ENCODE measurements around the gene SLC39A11. TPM values are rescaled to one million over a fixed set of nuclear protein-coding genes. Genes with fewer than 3 reads are reported as not detected.

The SLC39A11 gene
- polyA plus RNA-seq, 3 donors: 27.0 to 30.4 (median 27.4) TPM

DNA sequence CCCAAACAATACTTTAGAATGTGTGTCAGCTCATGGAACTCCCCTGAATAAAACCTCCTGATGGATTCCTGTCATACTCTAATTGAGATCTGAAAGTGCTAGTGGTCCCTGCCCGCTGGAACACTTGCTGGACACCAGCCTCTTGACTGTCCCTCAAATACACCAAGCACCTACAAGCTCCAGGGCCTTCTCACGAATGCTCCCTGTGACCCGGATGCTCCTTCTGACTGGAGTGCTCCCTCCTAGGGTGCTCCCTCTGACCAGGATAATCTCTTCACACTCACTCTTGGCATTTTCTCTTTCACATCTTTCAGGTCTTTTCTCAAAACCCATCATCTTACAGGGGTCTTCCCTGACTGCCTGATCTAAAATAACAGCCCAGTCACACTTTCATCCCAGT, 205.9 kb downstream of the SLC39A11 start:
- DNase-seq (ENCODE audit: low read depth in 3 of 3, low spot score in 2 of 3): no peak

DNA sequence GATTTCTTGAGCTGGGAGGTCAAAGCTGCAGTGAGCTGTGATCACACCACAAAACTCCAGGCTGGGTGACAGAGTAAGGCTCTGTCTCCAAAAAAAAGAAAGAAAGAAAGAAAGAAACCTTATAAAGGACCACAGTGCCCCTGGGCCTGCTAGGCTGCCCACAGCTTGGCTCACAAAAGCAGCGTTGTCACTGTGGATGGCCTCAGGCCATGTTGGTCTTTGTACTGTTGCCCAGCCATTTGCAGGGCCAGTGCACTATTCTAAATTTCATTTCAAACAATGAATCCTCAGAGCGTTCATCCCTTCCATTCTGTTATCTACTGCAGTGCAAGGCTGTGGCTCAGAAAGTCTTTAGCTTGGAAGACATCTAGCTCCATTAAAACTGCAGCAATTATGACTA, 208.4 kb downstream of the SLC39A11 start:
- no peak for DNase-seq (ENCODE audit: low read depth in 3 of 3, low spot score in 2 of 3)

DNA sequence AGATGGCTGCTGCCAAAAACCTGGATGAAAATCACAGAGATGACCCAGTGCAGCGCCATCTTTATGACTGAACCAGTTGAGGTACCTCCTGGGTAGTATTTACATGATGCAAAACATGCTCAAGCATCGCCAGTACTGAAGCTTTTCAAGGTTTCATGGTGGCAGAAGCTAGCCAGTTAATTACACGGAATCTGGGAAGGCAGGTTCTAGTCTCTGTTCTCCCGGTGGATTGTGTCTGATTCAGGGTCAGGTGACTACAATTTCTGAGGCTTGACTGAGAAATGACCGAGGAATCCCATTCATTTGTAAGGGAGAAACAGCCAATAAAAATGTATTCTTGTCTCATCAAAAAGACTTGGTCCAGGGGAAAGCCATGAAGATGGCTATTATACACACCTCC, 209.1 kb downstream of the SLC39A11 start:
- no peak for DNase-seq (ENCODE audit: low read depth in 3 of 3, low spot score in 2 of 3)

DNA sequence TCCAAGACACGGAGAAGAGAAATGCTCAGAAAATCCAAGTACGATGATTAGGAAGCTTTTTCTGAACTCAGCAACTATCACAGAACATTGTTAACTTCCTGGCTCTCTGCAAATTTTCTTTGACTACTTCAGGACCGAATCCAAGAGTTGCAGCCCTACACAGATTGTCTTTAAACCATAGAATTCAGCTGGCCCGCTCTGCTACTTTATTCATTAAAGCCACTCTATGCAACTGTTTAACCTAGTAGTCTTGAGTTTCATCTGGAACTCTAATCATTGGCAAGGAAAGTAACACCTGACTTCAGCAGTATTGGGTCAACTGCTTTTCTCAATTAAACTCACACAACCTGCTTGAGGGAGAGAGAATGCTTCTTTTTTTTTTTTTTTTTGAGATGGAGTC, 210.1 kb downstream of the SLC39A11 start:
- no peak for DNase-seq (ENCODE audit: low read depth in 3 of 3, low spot score in 2 of 3)

DNA sequence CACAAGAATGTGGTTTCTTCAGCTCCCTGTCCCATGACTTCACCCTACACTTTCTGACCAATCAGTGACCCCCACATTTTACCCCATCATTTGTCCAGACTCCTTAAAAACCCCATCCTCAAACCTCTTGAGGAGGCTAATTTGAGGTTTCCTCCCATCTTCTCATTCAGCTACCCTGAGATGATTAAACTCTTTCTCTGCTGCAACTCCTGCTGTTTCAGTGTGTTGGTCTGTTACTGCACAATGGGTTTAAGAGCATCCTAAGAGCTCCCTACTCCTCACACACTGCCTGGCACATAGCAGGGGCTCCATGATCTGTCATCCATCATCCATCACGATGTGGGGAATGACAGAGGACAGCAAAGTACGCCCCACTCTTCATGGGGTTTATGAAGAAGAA, 212.6 kb downstream of the SLC39A11 start:
- DNase-seq (ENCODE audit: low read depth in 3 of 3, low spot score in 2 of 3): no peak

DNA sequence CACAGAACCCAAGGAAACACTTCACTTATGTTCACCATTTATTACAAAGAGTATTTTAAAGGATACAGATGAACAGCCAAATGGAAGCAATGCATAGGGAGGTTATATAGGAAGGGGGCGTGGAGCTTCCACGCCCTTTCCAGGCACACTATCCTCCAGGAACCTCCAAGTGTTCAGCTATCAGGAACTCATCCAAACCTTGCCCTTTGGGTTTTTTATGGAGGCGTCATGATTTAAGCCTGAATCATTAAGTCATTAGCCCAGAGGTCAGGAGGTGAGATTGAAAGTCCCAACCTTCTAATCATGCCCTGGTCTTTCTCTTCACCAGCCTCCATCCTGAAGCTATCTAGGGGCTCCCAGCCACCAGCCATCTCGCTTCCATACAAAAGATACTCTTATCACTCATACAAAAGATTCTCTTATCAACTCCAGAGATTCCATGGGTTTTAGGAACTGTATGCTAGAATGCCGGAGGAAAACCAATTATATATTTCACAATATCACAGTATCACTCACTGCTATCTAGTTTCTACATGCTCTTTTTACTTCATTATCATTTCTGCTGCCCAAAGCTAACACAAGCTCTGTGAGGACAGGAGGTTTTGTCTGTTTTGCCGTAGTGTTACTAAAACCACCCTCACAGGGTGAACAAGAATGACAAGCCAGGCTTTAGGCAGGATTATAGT, 213.4 kb downstream of the SLC39A11 start:
- DNase-seq (ENCODE audit: low read depth in 3 of 3, low spot score in 2 of 3): no peak

DNA sequence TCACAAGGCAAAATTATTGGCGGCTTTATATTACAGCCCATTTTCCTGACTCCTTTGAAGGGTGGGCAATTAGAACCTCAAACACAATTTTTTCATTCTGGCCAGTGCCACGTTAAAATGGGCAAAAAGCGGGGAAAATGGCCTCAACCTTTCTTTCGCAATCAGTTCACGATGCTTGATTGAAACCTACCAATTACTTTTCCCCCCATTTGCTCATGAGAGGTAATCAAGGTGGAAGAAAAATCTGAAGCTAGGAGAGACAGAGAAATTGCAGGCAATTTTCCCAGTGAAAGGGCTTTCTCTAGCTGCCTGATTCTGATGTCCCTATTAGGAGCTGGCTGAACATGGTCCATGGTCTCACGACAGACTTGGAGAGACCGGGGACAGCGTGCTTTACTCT, 215.1 kb downstream of the SLC39A11 start:
- no peak for DNase-seq (ENCODE audit: low read depth in 3 of 3, low spot score in 2 of 3)

DNA sequence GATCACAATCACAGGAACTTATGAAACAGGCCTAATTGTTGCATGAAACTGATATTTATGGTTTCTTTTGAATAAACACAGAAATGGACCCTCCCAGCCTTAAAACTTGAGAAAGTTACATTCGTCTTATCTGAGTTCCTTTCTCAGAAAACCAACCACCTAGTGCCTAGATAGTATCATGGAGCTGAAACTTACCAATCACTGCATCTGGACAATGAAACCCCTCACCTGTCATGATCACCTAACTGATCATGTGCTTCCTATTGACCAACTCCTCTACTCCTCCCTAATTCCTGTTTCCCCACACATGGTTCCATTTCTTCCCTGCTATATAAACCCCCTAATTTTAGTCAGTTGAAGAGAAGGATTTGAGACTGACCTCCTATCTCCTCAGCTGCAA, 216.1 kb downstream of the SLC39A11 start:
- DNase-seq (ENCODE audit: low read depth in 3 of 3, low spot score in 2 of 3): no peak

DNA sequence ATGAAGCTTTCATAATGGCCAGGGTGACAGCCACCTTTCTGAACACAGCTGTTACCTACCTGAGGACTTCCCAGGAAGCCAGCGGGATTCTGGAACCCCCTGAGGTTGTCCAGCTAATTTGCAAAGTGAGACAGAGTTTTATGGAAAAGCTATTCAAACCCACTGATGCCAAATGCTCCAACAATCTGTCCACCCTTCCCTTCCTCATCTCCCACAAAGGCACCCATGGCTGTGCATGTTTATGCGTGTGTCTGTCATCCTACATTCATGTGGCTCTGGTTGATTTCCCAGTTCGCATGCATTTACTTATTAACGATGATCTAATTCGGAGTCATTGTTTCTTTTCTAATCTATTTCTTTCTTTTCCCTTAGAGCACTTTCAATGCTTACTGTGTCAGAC, 217.1 kb downstream of the SLC39A11 start:
- DNase-seq (ENCODE audit: low read depth in 3 of 3, low spot score in 2 of 3): no peak

DNA sequence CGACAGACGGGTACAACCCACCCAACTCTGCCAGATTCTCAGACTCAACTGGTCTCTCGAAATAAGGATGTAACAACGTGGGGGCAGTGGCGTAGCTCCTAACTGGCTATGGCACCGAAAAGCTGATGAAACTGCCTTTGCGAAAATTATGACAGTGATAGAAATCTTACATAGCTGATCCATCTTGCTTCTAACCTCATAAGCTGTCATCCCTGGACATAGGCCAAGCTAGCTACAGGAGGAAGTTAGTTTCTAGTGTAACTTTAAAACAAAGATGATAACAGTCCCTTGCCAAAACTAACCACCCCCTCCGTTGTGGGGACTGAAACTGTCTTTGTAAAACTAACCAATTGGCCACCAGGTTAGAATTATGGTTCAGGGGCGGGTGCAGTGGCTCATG, 220.1 kb downstream of the SLC39A11 start:
- DNase-seq (ENCODE audit: low read depth in 3 of 3, low spot score in 2 of 3): no peak

DNA sequence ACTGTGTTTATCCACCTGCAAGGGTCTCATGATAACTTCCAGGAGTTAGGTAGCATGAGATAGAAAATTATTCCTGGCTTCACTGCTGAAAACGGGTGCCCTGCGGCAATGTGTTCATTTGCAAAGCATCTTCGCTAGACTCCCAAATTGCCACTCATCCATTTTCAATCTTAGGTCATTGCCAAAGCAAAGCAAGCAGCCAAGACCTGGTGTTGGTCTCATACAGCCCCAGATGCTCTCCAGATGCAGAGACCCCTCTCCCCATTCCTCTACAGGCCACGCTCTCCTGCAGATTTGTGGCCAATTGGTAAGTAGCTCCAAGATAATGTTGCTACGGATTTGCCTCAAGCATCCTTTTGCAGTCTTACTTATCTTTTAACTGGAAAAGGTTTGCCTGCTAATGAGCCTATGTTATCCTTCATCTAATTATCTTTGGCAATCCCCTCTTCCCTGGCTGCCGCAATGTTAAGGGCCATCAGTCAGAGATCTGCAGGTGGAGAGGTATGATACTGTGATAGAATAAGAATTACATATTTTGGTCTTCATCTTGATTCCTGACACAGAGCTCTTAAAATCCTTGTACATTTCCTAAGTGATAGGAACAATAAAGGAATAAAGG, 222.0 kb downstream of the SLC39A11 start:
- no peak for DNase-seq (ENCODE audit: low read depth in 3 of 3, low spot score in 2 of 3)

DNA sequence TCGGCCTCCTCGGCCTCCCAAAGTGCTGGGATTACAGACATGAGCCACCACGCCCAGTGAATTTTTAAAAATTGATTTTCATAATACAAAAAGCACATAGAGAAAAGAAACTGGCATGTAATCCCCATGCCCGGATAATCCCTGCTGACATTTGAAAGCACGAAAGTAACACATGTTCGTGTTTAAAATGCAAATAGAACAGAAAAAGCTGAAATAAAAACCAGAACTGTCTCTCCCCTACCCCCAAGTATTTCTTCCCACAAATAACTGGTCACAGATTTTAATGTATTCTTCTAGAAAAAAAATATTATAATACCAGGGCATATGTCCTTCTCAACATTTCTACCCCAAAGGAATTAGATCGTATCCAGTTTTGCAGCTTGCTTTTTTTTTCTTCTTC, 222.9 kb downstream of the SLC39A11 start:
- DNase-seq (ENCODE audit: low read depth in 3 of 3, low spot score in 2 of 3): no peak

DNA sequence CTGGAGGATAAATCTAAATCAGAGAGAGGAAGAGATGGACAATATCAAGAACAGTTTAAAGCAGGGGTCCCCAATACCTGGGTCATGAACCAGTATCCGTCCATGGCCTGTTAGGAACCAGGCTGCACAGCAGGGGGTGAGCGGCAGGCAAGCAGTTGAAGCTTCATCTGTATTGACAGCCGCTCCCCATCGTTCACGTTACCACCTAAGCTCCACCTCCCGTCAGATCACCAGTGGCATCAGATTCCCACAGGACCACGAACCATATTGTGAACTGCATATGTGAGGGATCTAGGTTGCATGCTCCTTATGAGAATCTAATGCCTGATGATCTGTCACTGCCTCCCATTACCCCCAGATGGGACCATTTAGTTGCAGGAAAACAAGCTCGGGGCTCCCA, 226.5 kb downstream of the SLC39A11 start:
- DNase-seq (ENCODE audit: low read depth in 3 of 3, low spot score in 2 of 3): no peak

DNA sequence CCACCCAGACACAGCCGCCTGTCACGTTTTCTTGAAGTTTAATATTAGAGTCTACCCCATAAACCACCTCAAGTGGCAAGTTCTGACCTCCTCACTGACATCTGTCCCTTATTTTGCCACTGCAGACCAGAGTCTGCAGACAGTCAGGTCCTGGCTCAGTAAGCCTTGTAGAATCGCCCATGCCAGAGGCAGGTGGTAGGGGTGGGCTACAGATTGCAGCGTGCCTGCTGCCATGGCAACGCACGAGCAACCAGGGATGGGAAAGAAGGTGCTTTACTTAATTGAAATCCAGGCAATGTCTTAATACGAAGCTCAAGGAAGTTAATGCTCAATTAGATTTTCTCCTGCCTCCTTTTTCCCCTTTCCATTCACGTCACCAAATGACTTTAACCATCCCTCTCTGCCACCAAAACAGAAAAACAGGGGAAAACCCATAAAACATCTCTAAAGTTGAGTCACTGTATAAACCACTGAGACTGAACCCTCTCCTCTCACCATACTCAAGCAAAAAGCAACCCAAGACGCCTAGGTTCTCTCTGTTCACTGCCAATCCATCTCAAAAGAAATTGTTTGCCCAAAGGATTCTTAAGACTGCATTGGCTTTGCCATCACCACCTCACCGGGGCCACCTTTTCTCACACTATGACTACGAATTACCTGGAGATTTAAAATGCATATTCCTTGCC, 228.8 kb downstream of the SLC39A11 start:
- no peak for DNase-seq (ENCODE audit: low read depth in 3 of 3, low spot score in 2 of 3)

DNA sequence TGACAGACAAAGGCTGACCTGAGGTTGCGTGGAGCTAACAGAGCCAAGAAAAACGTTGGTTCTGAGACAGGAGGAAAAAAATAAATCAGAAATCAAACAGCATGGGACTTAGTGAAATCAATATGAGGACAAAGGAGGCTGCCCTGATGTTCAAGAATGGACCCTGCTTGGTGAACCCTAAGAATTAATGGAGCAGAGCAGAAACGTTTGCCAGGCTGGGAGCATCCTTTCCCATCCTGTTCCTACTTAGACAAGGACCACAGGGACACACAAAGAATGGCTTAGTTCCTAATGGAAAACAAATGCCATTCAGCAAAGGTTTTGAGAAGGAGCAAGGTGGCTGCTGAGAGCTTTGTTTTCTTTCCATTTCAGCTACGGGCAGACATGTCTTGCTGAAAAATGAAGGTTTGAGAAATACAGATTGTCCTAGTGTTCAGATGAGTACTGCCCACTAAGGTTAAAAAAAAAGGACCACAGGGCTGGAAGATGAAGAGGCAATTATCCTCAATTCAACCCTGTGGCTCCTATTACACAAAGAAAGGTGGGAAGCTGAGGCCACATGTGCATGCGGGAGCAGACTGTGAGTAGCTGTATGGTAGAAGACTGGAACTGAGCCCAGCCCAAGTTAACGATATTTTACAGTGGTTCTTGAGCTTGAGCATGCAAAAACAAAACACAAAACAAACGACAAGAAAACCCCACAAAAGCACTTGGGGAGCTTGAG, 230.1 kb downstream of the SLC39A11 start:
- DNase-seq (ENCODE audit: low read depth in 3 of 3, low spot score in 2 of 3): no peak

DNA sequence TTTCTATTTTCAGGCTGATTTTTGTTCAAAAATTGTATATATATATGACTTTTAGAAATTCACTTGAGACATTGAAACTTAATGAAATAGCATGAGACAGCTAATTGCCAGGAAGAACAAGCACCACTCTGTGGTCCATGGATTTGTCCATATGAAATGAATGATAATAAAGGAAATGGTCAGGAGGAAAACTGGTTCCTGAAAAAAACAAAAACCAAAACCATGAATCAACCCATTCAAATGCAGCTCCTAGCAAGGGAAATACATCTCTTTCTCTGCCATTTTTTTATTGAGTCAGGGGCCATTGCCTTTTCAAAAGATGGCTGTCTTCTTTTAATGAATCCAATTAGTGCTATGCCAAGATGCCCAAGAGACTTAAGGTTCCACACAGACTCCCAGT, 230.7 kb downstream of the SLC39A11 start:
- DNase-seq (ENCODE audit: low read depth in 3 of 3, low spot score in 2 of 3): no peak

DNA sequence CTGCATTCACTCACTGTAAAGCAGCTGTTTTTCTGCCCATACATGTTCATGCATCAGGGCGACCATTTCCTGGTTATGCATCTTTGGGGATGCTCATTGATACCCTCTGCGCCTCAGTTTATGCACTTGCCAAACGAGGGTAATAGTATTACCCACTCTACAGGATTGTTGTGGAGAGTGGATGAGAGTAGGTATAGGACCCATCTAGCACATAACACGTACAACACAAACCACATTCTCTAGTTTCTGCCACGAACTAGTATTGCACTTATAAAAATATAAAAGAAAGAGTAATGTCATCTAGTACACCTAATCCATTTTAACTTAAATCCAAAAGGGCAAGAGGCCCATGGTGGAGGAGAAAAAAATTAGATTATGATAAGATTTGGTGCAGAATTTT, 231.7 kb downstream of the SLC39A11 start:
- no peak for DNase-seq (ENCODE audit: low read depth in 3 of 3, low spot score in 2 of 3)

DNA sequence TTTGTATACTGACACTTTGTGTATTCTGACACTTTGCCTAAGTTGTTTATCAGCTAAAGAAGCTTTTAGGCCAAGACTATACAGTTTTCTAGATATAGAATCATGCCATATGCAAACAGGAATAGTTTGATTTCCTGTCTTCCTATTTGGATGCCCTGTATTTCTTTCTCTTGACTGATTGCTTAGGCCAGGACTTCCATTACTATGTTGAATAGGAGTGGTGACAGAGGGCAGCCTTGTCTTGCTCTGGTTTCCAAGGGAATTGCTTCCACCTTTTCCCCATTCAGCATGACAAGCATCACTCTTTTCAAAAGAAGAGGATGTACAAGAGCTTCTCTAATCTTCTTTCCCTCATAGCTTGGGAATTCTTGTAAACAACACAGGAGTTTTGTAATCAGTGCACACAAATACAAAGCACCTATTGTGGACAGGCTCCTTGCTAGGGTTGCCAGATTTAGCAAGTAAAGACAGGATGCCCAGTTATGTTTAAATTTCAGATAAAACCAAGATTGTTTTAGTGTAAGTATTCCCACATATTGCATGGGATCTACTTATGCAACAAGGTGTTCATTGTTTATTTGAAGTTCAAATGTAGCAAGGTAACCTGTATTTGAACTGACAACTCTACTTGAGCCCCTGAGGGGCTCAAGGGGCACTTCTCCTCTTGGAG, 233.5 kb downstream of the SLC39A11 start:
- DNase-seq (ENCODE audit: low read depth in 3 of 3, low spot score in 2 of 3): no peak

DNA sequence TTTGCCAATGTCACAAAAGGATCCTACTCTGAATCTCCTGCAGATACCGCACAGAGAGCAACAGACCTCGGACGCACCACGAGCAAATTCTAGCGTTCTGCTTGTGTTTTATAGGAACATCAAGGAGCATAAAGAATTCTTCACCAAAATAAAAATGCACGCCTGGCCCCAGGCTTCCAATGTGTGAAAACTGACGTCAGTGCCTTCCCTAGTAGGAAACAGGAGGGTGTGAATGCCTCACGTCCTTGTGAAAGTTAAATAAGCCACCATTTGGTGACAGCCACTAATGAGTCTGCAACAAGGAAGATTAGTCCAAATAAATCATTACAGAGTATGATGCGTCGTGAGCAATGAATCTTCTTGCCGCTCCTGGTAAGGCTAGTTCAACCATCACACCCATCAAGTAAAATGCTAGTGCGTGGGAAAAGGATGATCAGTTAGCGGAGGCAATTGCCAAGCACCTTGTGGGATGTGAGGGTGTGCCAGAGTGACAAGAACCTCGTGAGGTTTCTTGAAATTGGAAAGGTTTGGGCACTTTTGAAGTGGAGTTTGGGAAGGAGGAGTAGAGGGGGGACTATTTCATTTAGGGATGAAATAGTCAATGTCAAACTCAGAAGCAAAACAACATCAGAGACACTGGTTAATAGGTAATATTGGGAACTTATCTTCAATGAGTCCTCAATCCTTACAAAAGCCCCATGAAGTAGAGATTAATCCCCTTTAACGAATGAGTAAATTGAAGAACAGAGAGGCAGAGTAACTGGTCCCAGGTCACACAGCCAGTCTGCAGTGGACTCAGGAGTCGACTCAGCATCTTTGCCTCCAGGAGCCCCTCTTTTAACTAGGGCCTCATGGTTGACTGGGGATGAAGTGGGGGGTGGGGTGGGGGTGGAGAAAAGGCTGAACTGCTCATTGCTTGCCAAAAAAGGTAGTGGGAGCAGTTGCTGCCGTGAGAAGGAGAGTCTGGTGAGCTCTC, 238.8 kb downstream of the SLC39A11 start:
- no peak for DNase-seq (ENCODE audit: low read depth in 3 of 3, low spot score in 2 of 3)

Data from right renal cortex interstitium (tissue), 3 donors.